ENCODE data around the gene TAGLN.

- no peak for TF ChIP-seq ZNF70 (CRISPR knock-in tag; IDR thresholded peaks at IDR 0.05)
- TF ChIP-seq ZFP3 (CRISPR knock-in tag; IDR thresholded peaks at IDR 0.05): no peak
- TF ChIP-seq PATZ1 (CRISPR knock-in tag; IDR thresholded peaks at IDR 0.05; ENCODE audit: borderline replicate concordance): no peak
- TF ChIP-seq TOX (CRISPR knock-in tag; IDR thresholded peaks at IDR 0.05; ENCODE audit: borderline replicate concordance): no peak
- no peak for TF ChIP-seq ZNF8 (CRISPR knock-in tag; IDR thresholded peaks at IDR 0.05)
- no peak for TF ChIP-seq OSR1 (CRISPR knock-in tag; IDR thresholded peaks at IDR 0.05)
Measured at GRCh38 chr11:117180020-117180419, 19.1 kb upstream of the TAGLN start.
